COLO668 (cell line): Measurements from ENCODE around the gene KPNA1.

Experiments used
- DNase-seq: peaks from one replicate; lab custom pipeline; 2025; ENCODE audit not compliant: unreplicated experiment; lab: John Stamatoyannopoulos, UW

KPNA1 gene

DNA sequence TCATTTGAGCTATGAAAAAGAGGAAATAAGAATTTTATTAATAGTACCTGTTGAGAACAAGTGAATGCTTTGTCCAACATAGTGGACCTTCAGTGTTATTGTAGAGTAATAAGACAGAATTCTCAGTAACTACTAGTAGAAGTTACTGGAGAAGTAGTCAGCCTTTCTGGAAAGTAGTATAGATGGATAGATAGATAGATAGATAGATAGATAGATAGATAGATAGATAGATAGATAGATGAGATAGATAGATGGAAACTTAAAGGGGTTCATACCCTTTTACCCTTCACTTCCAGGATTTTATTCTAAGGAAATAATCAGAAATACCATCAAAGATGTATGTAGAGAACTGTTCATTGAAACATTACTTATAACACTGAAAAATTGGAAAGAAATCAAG lies 125.5 kb downstream of the KPNA1 start:
- no peak for DNase-seq

DNA sequence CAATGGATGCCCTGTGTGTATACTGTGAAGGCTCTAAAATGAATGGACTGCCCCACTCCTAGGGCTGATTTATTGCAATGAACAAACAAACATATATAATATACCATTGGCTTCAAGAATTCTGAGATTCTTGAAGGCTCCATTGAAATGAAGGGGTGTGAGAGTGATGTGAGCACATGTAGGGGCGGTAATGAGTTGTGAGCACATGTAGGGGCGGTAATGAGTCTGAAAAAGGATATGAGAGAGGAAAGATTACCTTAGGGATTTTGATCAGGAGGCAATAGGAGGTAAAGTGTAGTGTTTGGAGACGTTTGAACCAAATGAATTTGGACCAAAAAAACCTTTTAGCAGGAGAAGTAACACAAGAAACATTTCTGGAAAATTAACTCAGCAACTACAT lies 127.0 kb downstream of the KPNA1 start:
- DNase-seq, result no peak

DNA sequence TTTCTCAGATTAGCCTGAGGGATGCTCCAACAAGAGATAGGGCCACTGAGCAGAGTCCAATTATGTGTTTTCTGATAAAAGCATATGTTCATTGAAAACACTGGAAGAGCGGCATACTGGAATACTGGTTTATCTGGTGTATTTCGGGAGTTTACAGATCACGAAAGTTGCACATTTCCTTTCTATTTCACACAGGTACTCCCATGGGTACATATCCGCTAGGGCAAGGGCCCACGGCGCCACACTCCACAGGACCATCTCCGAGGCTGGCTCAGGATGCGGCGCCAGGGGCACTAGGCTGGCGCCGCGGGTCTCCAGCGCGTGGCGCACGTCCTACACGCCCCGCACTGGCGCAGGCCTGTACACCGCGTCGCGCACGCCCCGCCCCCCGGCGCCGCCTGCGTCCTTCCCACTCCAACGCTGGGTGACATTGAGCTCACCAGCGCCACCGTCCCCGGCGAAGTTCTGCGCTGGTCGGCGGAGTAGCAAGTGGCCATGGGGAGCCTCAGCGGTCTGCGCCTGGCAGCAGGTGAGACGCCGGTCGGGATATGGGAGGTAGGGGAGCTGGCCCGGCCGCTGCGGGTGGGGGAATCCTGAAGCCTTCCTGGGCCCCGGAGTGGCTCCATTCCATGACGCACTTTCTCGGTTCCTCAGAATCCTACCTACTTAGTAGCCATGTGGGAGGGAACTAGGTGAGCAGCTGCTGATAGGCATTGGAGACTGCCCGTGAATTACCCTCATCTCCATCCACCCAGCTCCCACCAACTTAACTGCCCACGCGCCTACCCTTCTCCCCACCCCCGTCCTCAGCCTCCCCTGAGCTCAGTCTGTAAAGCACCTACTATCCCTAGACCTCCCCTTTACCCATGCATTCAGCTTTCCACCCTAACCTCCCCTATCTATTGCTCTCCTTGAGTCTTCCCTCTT lies 130.7 kb downstream of the KPNA1 start, which contains the start of gene FAM162A:
FAM162A (plus strand) TSS at position 412 of the 927 bp plus-strand sequence; CDS start at position 496, 84 bp downstream.
- peak; percentile 95 for DNase-seq

DNA sequence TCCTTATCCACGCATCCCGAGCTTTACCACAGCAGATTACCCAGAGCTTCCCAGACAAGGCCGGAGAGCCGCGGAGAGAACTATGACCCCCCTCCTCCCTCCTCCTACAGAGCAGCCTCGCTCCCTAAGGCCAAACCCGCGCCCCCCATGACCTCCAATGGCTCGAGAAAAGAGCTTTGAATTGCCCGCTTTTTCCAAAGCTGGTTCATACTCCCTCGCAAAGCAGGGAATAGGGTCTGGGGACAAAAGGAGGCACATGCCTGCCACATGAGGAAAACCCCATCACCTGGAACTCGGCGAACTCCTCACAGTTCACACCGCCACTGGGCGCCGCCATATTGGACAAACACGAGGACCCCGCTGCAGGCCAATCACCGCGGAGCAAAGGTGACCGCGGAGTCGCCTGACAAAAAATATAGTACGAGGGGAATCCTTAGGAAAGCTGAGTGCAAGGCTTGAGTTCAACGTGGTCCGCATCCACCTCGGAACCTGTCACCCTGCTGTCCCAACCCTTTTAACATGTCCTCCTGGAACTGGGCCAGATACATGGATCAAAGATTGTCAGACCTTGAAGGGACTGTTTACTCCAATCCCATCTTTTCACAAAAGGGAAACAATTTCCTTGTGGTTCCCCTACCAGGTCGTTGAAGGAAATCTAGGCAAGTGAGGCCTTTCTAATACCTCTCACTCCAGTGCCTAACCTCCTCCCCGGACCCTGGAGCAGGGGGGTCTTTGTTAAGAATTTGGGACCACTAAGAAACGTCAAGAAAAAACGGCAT lies 131.7 kb downstream of the KPNA1 start, which contains the start of gene MIX23:
MIX23 (minus strand) TSS at position 344 of the 779 bp plus-strand sequence; CDS start at position 337, 7 bp downstream.
- peak; percentile 86 for DNase-seq

DNA sequence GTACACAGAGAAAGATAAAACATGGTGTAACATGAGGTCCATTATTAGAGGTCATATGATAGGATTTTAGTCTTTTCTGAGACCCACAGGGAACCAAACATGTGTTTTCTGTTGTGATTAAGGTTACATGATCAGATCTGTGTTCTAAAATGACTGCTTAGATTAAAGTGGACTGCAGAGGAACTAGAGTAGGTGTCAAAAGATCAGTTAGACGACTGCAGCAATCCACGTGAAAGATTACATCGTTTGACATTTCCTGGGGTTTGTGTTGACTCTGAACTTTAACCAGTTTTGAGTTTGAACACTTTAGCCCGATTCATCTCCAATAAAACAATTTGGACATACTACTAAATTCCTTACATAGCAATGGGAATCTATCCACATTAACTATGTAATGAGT lies 136.8 kb downstream of the KPNA1 start:
- DNase-seq, result no peak

GRCh38 chr3:122374034-122374433 lies 140.7 kb downstream of the KPNA1 start:
- DNase-seq, result no peak
